Measurements from ENCODE around the gene SLC6A16.

The SLC6A16 gene

DNA sequence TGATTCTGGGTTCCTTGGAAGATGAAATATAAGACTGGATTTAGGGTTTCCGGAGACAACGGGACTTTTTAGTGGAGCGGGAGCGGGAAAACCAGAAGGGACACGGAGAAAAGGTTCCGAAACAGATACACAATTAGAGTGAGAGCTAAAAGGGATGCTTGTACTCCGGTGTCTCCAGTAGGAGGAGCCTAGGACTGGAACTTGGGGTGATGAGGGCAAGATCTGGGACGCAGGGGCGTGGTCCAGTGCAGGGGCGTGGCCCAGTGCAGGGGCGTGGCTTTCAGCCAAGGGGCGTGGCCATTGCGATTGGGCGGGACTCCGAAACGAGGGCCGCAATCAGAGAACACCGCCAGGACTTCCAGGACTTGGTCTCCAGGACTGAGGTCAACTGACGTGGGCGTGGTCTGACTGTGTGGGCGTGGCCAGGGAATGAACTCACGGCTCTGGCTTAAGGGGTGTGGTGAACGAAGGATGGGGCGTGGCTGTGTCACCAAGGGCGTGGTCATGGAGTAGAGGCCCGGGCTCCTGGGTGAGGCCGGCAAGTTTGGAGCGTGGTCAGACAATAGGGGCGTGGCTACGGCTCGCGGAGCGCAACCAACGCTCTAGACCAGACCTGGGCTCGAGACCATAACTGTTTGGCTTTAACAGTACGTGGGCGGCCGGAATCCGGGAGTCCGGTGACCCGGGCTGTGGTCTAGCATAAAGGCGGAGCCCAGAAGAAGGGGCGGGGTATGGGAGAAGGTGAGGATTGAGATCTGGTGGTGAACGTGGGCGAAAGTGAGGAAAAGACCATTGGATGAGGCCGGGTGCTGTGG is 38.5 kb upstream of the SLC6A16 start, which contains the start of gene DKKL1:
DKKL1 (plus strand) TSS at position 610 of the 815 bp plus-strand sequence; CDS start at position 732, 122 bp downstream.
- H3K4me3 ChIP-seq (replicated peaks in 1 of 2; ENCODE audit: low read depth in 2 of 2, low read length in 2 of 2) = peak within 1 kb of the TSS; percentile 80 to 93
- TF ChIP-seq CTCF (IDR thresholded peaks at IDR 0.05; ENCODE audit: low read depth, low read length) = no peak

DNA sequence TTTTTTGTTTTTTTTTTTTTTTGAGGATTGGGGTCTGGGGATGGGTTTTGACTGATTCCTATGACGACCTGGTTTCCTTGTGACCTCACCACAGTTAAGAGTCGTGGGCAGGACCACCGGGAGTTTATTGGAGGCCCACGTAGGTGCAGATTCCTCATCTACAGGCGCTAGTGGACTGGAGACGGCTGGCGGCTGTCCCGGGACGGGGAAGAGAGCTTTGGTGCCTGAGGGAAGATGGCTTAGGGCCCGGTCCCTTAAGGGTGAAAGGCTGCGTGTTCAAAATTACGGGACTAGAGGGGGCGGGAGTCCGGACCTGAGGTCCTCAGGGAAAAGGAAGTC is 37.9 kb upstream of the SLC6A16 start:
- peak in 1 of 2 donors; percentile 62 for DNase-seq (ENCODE audit: low read depth in 2 of 2)
- TF ChIP-seq CTCF (IDR thresholded peaks at IDR 0.05; ENCODE audit: low read depth, low read length) = no peak
- H3K4me3 ChIP-seq (replicated peaks in 1 of 2; ENCODE audit: low read depth in 2 of 2, low read length in 2 of 2) = peak overlapping the region; percentile 29 to 33

More for the DNA sequence above, 38.5 kb upstream of the SLC6A16 start, which contains the start of gene DKKL1:
- peak; percentile 100 for DNase-seq (ENCODE audit: low read depth in 2 of 2)

- peak within 1 kb of the TSS; percentile 80 to 93 for H3K4me3 ChIP-seq (replicated peaks in 1 of 2; ENCODE audit: low read depth in 2 of 2, low read length in 2 of 2)
- TF ChIP-seq CTCF (IDR thresholded peaks at IDR 0.05; ENCODE audit: low read depth, low read length) = no peak
- DNase-seq (ENCODE audit: low read depth in 2 of 2) = peak; percentile 38 to 68
Observed at GRCh38 chr19:49362048-49362928, 37.3 kb upstream of the SLC6A16 start, which contains the start of gene TEAD2. TEAD2 (minus strand) TSS chr19:49362416; CDS start chr19:49360075, 2,341 bp downstream.

DNA sequence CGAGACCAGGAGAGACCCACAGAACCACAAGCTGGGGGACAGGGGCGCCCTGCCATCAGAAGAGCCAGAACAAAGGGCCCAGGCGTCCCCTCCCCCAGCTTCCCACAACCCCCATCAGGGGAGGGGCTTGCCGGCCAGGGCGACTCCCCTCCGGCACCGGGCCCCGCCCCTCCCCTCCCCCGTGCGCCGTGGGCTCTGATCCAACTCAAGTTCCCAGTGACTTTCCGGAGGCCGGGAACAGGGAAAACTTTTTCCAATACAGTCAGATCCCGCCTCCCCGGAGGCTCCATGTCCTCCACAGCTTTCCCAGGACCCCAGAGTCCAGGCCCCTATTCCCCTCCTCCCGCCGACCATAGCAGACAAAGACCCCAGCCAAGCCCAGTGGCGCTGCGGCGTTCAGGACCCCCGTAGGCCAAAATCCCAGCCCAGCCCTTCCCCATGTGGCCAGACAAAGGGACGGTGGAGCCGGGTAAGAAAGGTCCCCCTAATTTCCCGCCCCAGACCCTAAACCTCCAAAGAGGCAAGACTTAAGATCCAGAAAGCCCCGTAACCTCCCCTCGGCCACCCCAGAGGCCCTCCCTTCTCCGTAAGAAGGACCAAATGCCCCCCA is 36.6 kb upstream of the SLC6A16 start:
- peak; percentile 70 to 93 for DNase-seq (ENCODE audit: low read depth in 2 of 2)
- no peak for TF ChIP-seq CTCF (IDR thresholded peaks at IDR 0.05; ENCODE audit: low read depth, low read length)
- peak overlapping the region; percentile 80 to 93 for H3K4me3 ChIP-seq (replicated peaks in 1 of 2; ENCODE audit: low read depth in 2 of 2, low read length in 2 of 2)

- H3K4me3 ChIP-seq (replicated peaks in 1 of 2; ENCODE audit: low read depth in 2 of 2, low read length in 2 of 2) = peak overlapping the region in 1 of 2 donors; percentile 93
- peak in 1 of 2 donors; percentile 16 for DNase-seq (ENCODE audit: low read depth in 2 of 2)
- TF ChIP-seq CTCF (IDR thresholded peaks at IDR 0.05; ENCODE audit: low read depth, low read length) = no peak
Observed at GRCh38 chr19:49359851-49360820, 35.1 kb upstream of the SLC6A16 start.
